Natural killer cell (primary cell): ENCODE measurements around the gene AKAP7. TPM values are rescaled to one million over a fixed set of nuclear protein-coding genes. Genes with fewer than 3 reads are reported as not detected.

Experiments
- ATAC-seq, 3 donors: fragments of 150-1000 bp in 2 of 3; fragments of 200-7000 bp in 1 of 3; cut with Tn5 transposase; 1 replicate in 1 of 3; 2 replicates in 2 of 3; pipeline ENCODE4 v1.10.0; 2021; ENCODE audit warnings: mild to moderate bottlenecking in 2 of 3, moderate library complexity in 2 of 3
- DNase-seq, 2 donors: peaks; one replicate each; pipeline versions ENCODE4 v3.0.0 to v3.0.0-alpha.2; 2013 to 2021; ENCODE audit warnings: mixed read lengths in 1 of 2
- H3K27ac ChIP-seq: one replicate; pipeline ENCODE4 v1.5.1; 2013; ENCODE audit warnings: mild to moderate bottlenecking, low read length
- H3K27me3 ChIP-seq: one replicate; pipeline ENCODE4 v1.6.1; 2013; ENCODE audit warnings: low read length; ENCODE audit not compliant: control insufficient read depth, insufficient read depth
- H3K36me3 ChIP-seq: one replicate; pipeline ENCODE4 v1.6.1; 2013; ENCODE audit warnings: low read length; ENCODE audit not compliant: control insufficient read depth, insufficient read depth
- H3K4me1 ChIP-seq: one replicate; pipeline ENCODE4 v1.6.1; 2013; ENCODE audit warnings: low read length; ENCODE audit not compliant: control insufficient read depth, insufficient read depth
- H3K4me3 ChIP-seq: one replicate; pipeline ENCODE4 v1.5.1; 2013; ENCODE audit warnings: low read length
- H3K9me3 ChIP-seq: one replicate; pipeline ENCODE4 v1.6.1; 2013; ENCODE audit warnings: low read length; ENCODE audit not compliant: control insufficient read depth, insufficient read depth
- H3K27ac Mint-ChIP-seq, 2 donors: one replicate each; pipeline ENCODE4 v1.8.0; 2022; ENCODE audit warnings: mild to moderate bottlenecking in 2 of 2, mixed read lengths in 2 of 2, moderate library complexity in 1 of 2
- H3K27me3 Mint-ChIP-seq, 2 donors: one replicate each; pipeline ENCODE4 v1.8.0; 2022; ENCODE audit warnings: low read depth in 2 of 2, mixed read lengths in 2 of 2
- H3K36me3 Mint-ChIP-seq: one replicate; pipeline ENCODE4 v1.8.0; 2022; ENCODE audit warnings: mixed read lengths
- H3K4me1 Mint-ChIP-seq, 2 donors: one replicate each; pipeline ENCODE4 v1.8.0; 2022; ENCODE audit warnings: mixed read lengths in 2 of 2
- H3K4me3 Mint-ChIP-seq: one replicate; pipeline ENCODE4 v1.8.0; 2022; ENCODE audit warnings: mild to moderate bottlenecking, moderate library complexity, mixed read lengths
- H3K9me3 Mint-ChIP-seq, 2 donors: one replicate each; pipeline ENCODE4 v1.8.0; 2022; ENCODE audit warnings: mixed read lengths in 2 of 2
- WGBS: methylation state at CpG from one replicate; pipeline ENCODE4 v1.1.7; 2013; ENCODE audit warnings: missing lambda C conversion rate; ENCODE audit not compliant: insufficient coverage; 5-methylcytosine and 5-hydroxymethylcytosine counted together
- intact Hi-C: fragments of 100-400 bp; cut with micrococcal nuclease; formaldehyde crosslinking; loops from one replicate; pipeline ENCODE4 v1.14.2; 2022
- total RNA-seq, 4 donors: library from RNA; stranded (reverse); fragments of 120-200 nt in 1 of 4; gene quantifications; one replicate each; pipeline versions ENCODE4 v1.2.3 to v1.2.4, GENCODE V29; 2013 to 2022
- TF ChIP-seq, protein P1 (sequence below): fragments of 200-600 bp; IDR thresholded peaks from one replicate; pipeline ENCODE4 v1.8.0; 2022; ENCODE audit warnings: antibody characterized with exemption

Gene AKAP7
- total RNA-seq, 3 donors from 2014 or later (not counting 1 experiment from before 2014, with no cell fraction given): 13.5 to 21.0 (median 14.7) TPM

DNA sequence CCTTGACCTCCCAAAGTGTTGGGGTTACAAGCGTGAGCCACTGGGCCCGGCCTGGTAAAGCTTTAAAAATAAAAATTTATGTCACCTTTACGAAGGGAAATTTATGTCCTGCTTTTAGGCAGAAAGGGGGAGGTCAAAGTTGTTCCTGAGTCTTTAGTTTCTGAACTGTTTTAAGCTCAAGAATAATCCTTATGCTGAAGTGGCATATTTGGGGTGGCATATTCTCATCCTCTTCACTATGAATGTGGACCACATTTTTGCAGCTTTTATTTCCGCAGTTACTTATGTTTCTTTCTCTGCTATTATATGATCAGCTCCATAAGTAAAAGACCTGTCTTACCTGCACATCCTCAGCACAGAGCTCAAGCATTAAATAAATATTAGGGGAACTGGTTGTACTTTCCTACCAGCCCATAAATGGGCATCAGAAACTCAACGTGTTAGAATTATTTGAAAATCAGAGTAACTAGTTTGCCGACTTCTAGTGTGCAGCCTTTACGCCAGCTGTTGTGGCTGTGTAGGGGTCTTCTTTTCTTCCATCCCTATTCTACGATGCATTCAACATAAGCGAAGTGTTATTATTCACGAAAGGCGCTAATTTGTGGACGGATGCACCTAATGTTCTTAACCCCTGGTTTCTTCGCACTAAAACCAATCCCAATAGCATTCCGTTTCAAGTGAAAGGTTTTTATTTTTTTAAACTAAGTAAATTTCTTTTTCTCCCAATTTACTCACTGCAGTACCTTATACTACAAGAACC, 867 bp upstream of the AKAP7 start:
- Mint-ChIP-seq H3K4me3 (peak overlapping the region; percentile 90), H3K9me3 (no peaks in the 10 kb centered on the region), H3K27ac (peak overlapping the region; percentile 85 to 97), H3K27me3 (peaks cover 0 to 3% of the 10 kb centered on the region in 2 donors), H3K36me3 (no peaks in the 10 kb centered on the region), H3K4me1 (peaks cover 19 to 24% of the 10 kb centered on the region in 2 donors)
- Histone ChIP-seq H3K4me3 (no peak overlapping the region), H3K27me3 (no peaks in the 10 kb centered on the region), H3K4me1 (peaks cover 3% of the 10 kb centered on the region), H3K9me3 (no peaks in the 10 kb centered on the region), H3K36me3 (no peaks in the 10 kb centered on the region), H3K27ac (peak overlapping the region; percentile 78)
- DNase-seq (no peak), ATAC-seq (no peak)
- 97% methylated on average over 13 of the region's 14 CpGs for WGBS
- TF ChIP-seq, protein P1, sequence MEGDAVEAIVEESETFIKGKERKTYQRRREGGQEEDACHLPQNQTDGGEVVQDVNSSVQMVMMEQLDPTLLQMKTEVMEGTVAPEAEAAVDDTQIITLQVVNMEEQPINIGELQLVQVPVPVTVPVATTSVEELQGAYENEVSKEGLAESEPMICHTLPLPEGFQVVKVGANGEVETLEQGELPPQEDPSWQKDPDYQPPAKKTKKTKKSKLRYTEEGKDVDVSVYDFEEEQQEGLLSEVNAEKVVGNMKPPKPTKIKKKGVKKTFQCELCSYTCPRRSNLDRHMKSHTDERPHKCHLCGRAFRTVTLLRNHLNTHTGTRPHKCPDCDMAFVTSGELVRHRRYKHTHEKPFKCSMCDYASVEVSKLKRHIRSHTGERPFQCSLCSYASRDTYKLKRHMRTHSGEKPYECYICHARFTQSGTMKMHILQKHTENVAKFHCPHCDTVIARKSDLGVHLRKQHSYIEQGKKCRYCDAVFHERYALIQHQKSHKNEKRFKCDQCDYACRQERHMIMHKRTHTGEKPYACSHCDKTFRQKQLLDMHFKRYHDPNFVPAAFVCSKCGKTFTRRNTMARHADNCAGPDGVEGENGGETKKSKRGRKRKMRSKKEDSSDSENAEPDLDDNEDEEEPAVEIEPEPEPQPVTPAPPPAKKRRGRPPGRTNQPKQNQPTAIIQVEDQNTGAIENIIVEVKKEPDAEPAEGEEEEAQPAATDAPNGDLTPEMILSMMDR: no peak
- intact Hi-C loops: no loop called here

DNA sequence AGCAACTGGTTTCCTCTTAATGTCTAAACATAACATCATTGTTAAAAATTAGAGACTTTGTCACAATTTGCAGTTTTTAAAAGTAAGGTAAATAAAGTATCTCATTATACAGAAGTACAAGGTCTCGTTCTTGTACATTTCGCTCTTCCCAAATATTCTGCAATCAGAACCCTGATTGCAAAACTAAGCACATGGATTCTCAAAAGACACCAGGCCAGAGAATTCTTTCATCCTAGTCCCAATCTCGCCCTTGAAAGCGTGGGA, 355 bp upstream of the AKAP7 start:
- H3K4me1 ChIP-seq: peaks cover 3% of the 10 kb centered on the region
- no peaks in the 10 kb centered on the region for H3K36me3 Mint-ChIP-seq
- WGBS: 20% methylated on average over 4 of the region's 4 CpGs
- TF ChIP-seq, protein P1: no peak
- peak overlapping the region; percentile 78 for H3K27ac ChIP-seq
- no peaks in the 10 kb centered on the region for H3K36me3 ChIP-seq
- no peak for DNase-seq
- intact Hi-C loops: loop anchor here (5.0 kb wide), 1 partner anchor 73 kb away; the partner anchor contains the start of gene EPB41L2
- no peaks in the 10 kb centered on the region for H3K9me3 Mint-ChIP-seq
- ATAC-seq: no peak
- peaks cover 24 to 29% of the 10 kb centered on the region in 2 donors for H3K4me1 Mint-ChIP-seq
- peak overlapping the region; percentile 56 for H3K4me3 ChIP-seq
- peak overlapping the region; percentile 90 for H3K4me3 Mint-ChIP-seq
- H3K9me3 ChIP-seq: no peaks in the 10 kb centered on the region
- no peaks in the 10 kb centered on the region for H3K27me3 ChIP-seq
- H3K27ac Mint-ChIP-seq: peak overlapping the region; percentile 85 to 97
- peaks cover 0 to 3% of the 10 kb centered on the region in 2 donors for H3K27me3 Mint-ChIP-seq

DNA sequence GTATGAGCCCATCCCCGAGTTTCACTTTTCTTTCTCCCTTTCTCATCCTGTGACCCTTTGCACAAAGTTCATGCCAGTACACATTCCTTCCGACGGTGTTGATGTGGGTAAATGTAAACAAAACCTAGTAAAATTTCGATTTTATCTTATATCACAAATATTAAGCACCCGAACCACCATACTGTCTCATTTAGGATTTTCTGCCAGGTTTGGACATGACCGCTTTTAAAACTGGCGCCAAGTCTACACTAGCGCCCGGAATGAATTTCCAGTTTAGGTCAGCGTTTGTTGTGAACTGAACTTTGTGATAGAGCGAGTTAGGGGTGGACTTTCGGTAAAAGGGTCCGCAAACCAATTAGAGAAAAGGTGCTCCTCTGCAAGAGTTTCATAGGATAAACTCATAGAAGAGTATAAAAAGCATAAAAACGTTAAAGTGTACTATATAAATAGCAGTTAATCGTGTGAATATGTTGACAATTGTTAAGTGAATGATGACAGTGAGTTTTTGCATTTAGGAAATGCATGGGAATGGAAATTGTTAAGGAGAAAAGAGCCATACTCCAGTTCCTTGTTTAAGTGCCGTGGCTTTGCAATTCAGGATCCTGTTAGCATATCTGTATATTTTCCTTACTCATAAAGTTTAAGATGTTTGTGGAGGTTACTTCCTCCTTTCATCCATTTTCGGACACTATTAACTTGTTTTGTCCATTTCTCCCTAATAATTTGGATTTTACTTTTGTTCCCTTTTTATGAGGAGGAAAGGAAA, 937 bp downstream of the AKAP7 start:
- Mint-ChIP-seq H3K27ac (peak overlapping the region; percentile 96 to 97), H3K36me3 (no peaks in the 10 kb centered on the region), H3K4me3 (peak overlapping the region; percentile 100), H3K27me3 (peaks cover 0 to 3% of the 10 kb centered on the region in 2 donors), H3K9me3 (no peaks in the 10 kb centered on the region), H3K4me1 (peaks cover 28 to 31% of the 10 kb centered on the region in 2 donors)
- ATAC-seq (peak in 1 of 3 donors; percentile 1), DNase-seq (no peak)
- Histone ChIP-seq H3K36me3 (no peaks in the 10 kb centered on the region), H3K27ac (peak overlapping the region; percentile 77), H3K4me3 (peak overlapping the region; percentile 72), H3K27me3 (no peaks in the 10 kb centered on the region), H3K9me3 (no peaks in the 10 kb centered on the region), H3K4me1 (peaks cover 3% of the 10 kb centered on the region)
- 18% methylated on average over 13 of the region's 17 CpGs for WGBS
- intact Hi-C loops: loop anchor here (5.0 kb wide), 1 partner anchor 74 kb away; the partner anchor contains the start of gene EPB41L2
- TF ChIP-seq, protein P1: no peak
